Small intestine (tissue), 7 donors: ENCODE measurements around the gene FAM78A. TPM values are rescaled to one million over a fixed set of nuclear protein-coding genes. Genes with fewer than 3 reads are reported as not detected.

Experiments
- DNase-seq, 2 donors: peaks; one replicate each; pipeline versions ENCODE4 v3.0.0 to v3.0.0-alpha.2; 2013
- FAIRE-seq: peaks from 2 replicates; lab custom pipeline; 2012; peaks lifted over from hg19 to GRCh38; lab: Jason Lieb, UNC
- H3K27ac ChIP-seq, 3 donors: one replicate each; pipeline ENCODE4 v1.5.1; 2013; ENCODE audit warnings: low read length in 2 of 3, mild to moderate bottlenecking in 2 of 3, control low read depth in 1 of 3, inconsistent platforms in 1 of 3, low read depth in 1 of 3, moderate library complexity in 1 of 3
- H3K27me3 ChIP-seq, 3 donors: one replicate each; pipeline ENCODE4 v1.6.1; 2013; ENCODE audit warnings: low read length in 3 of 3, inconsistent platforms in 1 of 3; ENCODE audit not compliant: control insufficient read depth in 3 of 3, insufficient read depth in 3 of 3
- H3K36me3 ChIP-seq, 3 donors: one replicate each; pipeline ENCODE4 v1.6.1; 2013; ENCODE audit warnings: low read length in 3 of 3, inconsistent platforms in 1 of 3, low read depth in 1 of 3, mild to moderate bottlenecking in 1 of 3, moderate library complexity in 1 of 3; ENCODE audit not compliant: control insufficient read depth in 3 of 3, insufficient read depth in 2 of 3
- H3K4me1 ChIP-seq, 3 donors: one replicate each; pipeline ENCODE4 v1.6.1; 2013; ENCODE audit warnings: low read length in 2 of 3, inconsistent platforms in 1 of 3, low read depth in 1 of 3, mild to moderate bottlenecking in 1 of 3, moderate library complexity in 1 of 3; ENCODE audit not compliant: control insufficient read depth in 3 of 3, insufficient read depth in 2 of 3
- H3K4me3 ChIP-seq, 3 donors: one replicate each; pipeline ENCODE4 v1.5.1; 2013; ENCODE audit warnings: low read length in 3 of 3, control low read depth in 1 of 3, inconsistent platforms in 1 of 3, low read depth in 1 of 3, mild to moderate bottlenecking in 1 of 3, moderate library complexity in 1 of 3
- H3K9me3 ChIP-seq, 2 donors: one replicate each; pipeline ENCODE4 v1.6.1; 2013; ENCODE audit warnings: low read depth in 1 of 2, low read length in 1 of 2; ENCODE audit not compliant: control insufficient read depth in 2 of 2, insufficient read depth in 1 of 2
- WGBS, 3 donors: extraction: QIAGEN DNeasy Blood & Tissue Kit; methylation state at CpG; one replicate each; pipeline ENCODE4 v1.1.7; 2013; 5-methylcytosine and 5-hydroxymethylcytosine counted together
- polyA plus RNA-seq, 4 donors: library from polyadenylated mRNA; stranded (reverse) in 3 of 4; unstranded in 1 of 4; fragments of 200-250 nt in 3 of 4; fragments of 120-200 nt in 1 of 4; gene quantifications; one replicate each; pipeline versions ENCODE4 v1.2.1 to v1.2.3, GENCODE V29; 2013
- donor health status: healthy with polysubstance abuse.
- donor health status: control.
- donor health status: control.
- donor health status: Bipolar disorder and iron deficiency.
- donor health status: healthy.

Gene FAM78A
- polyA plus RNA-seq, 4 donors: 0.89 to 3.2 (median 2.0) TPM

- 71 to 79% (median 79%) methylated on average over 17 of the region's 17 CpGs for WGBS, 3 donors
- no peak for FAIRE-seq
- DNase-seq: no peak
Observed at GRCh38 chr9:131281119-131281965, 5.0 kb upstream of the FAM78A start.

GRCh38 chr9:131280660-131281059 is 4.3 kb upstream of the FAM78A start:
- Histone ChIP-seq H3K4me1 (peaks cover 0 to 2% (median 0%) of the 10 kb centered on the region in 3 donors), H3K27me3 (peaks cover 0 to 57% (median 8%) of the 10 kb centered on the region in 3 donors), H3K9me3 (no peaks in the 10 kb centered on the region), H3K36me3 (no peaks in the 10 kb centered on the region), H3K27ac (no peak overlapping the region), H3K4me3 (no peak overlapping the region)
- FAIRE-seq (no peak), DNase-seq (no peak)
- WGBS, 3 donors: 53 to 82% (median 65%) methylated on average over 3 of the region's 3 CpGs

More at GRCh38 chr9:131281119-131281965, 5.0 kb upstream of the FAM78A start:
- no peak overlapping the region for H3K4me3 ChIP-seq
- peaks cover 0 to 50% (median 8%) of the 10 kb centered on the region in 3 donors for H3K27me3 ChIP-seq
- H3K27ac ChIP-seq: no peak overlapping the region
- H3K9me3 ChIP-seq: no peaks in the 10 kb centered on the region
- no peaks in the 10 kb centered on the region for H3K36me3 ChIP-seq
- peaks cover 0 to 2% (median 0%) of the 10 kb centered on the region in 3 donors for H3K4me1 ChIP-seq

- Histone ChIP-seq H3K4me3 (no peak overlapping the region), H3K4me1 (peaks cover 0 to 2% (median 0%) of the 10 kb centered on the region in 3 donors), H3K9me3 (no peaks in the 10 kb centered on the region), H3K36me3 (no peaks in the 10 kb centered on the region), H3K27ac (no peak overlapping the region), H3K27me3 (peaks cover 0 to 63% (median 8%) of the 10 kb centered on the region in 3 donors)
- FAIRE-seq (no peak), DNase-seq (no peak)
- WGBS, 3 donors: 70 to 73% (median 73%) methylated on average over 19 of the region's 19 CpGs
Observed at GRCh38 chr9:131279863-131280570, 3.7 kb upstream of the FAM78A start.

- H3K36me3 ChIP-seq: no peaks in the 10 kb centered on the region
- no peaks in the 10 kb centered on the region for H3K9me3 ChIP-seq
- H3K4me1 ChIP-seq: peaks cover 0 to 2% (median 0%) of the 10 kb centered on the region in 3 donors
- peaks cover 0 to 67% (median 8%) of the 10 kb centered on the region in 3 donors for H3K27me3 ChIP-seq
- no peak overlapping the region for H3K27ac ChIP-seq
- FAIRE-seq (no peak), DNase-seq (no peak)
- 63 to 70% (median 67%) methylated on average over 11 of the region's 11 CpGs for WGBS, 3 donors
- H3K4me3 ChIP-seq: no peak overlapping the region
Observed at GRCh38 chr9:131279196-131279862, 3.0 kb upstream of the FAM78A start.

GRCh38 chr9:131278702-131279111 is 2.4 kb upstream of the FAM78A start:
- FAIRE-seq: no peak
- Histone ChIP-seq H3K27ac (peak overlapping the region in 1 of 3 donors; percentile 27), H3K36me3 (no peaks in the 10 kb centered on the region), H3K4me3 (no peak overlapping the region), H3K9me3 (no peaks in the 10 kb centered on the region), H3K4me1 (peaks cover 0 to 2% (median 0%) of the 10 kb centered on the region in 3 donors), H3K27me3 (peaks cover 0 to 65% (median 8%) of the 10 kb centered on the region in 3 donors)
- WGBS, 3 donors: 5 to 31% (median 9%) methylated on average over 10 of the region's 10 CpGs
- peak in 1 of 2 donors; percentile 26 for DNase-seq

GRCh38 chr9:131277910-131278701 is 1.8 kb upstream of the FAM78A start:
- 5 to 19% (median 9%) methylated on average over 24 to 59 of the region's 59 CpGs for WGBS, 3 donors
- Histone ChIP-seq H3K4me1 (peaks cover 0 to 2% (median 0%) of the 10 kb centered on the region in 3 donors), H3K36me3 (no peaks in the 10 kb centered on the region), H3K27ac (peak overlapping the region in 1 of 3 donors; percentile 27), H3K27me3 (peaks cover 0 to 61% (median 8%) of the 10 kb centered on the region in 3 donors), H3K9me3 (no peaks in the 10 kb centered on the region), H3K4me3 (peak overlapping the region; percentile 29 to 72 (median 67))
- peak; percentile 65 to 70 for DNase-seq
- no peak for FAIRE-seq

- Histone ChIP-seq H3K9me3 (no peaks in the 10 kb centered on the region), H3K27ac (peak overlapping the region in 1 of 3 donors; percentile 17), H3K4me3 (peak overlapping the region in 2 of 3 donors; percentile 67 to 72), H3K27me3 (peaks cover 0 to 54% (median 8%) of the 10 kb centered on the region in 3 donors), H3K36me3 (no peaks in the 10 kb centered on the region), H3K4me1 (peaks cover 0 to 2% (median 0%) of the 10 kb centered on the region in 3 donors)
- no peak for FAIRE-seq
- WGBS, 3 donors: 0 to 5% (median 0%) methylated on average over 25 to 78 of the region's 78 CpGs
- peak in 1 of 2 donors; percentile 38 for DNase-seq
Observed at GRCh38 chr9:131277287-131277909, 1.1 kb upstream of the FAM78A start.
